Measurements from ENCODE around the gene ARHGAP21.
"Not testable (repeated sequence)": the region's sequence is repeated elsewhere in the genome, so short reads cannot be mapped to it uniquely, and the experiment has no call there.

Gene ARHGAP21

GRCh38 chr10:24737001-24737400, 13.3 kb upstream of the ARHGAP21 start:
- Histone ChIP-seq H3K27me3 (replicated peaks in 2 of 5; ENCODE audit: control insufficient read depth in 4 of 5, insufficient read depth in 5 of 5, low read length in 4 of 5) (no peaks in the 10 kb centered on the region), H3K27ac (ENCODE audit: insufficient read depth in 1 of 2, low read depth in 1 of 2, low read length in 2 of 2, poor library complexity in 1 of 2, severe bottlenecking in 2 of 2) (no peak overlapping the region), H3K9me3 (ENCODE audit: control extremely low read depth in 1 of 5, control insufficient read depth in 4 of 5, insufficient read depth in 2 of 5, low read depth in 1 of 5, low read length in 4 of 5) (peaks cover 0 to 3% (median 0%) of the 10 kb centered on the region in 5 experiments), H3K4me1 (ENCODE audit: control extremely low read depth in 1 of 4, control insufficient read depth in 4 of 4, insufficient read depth in 4 of 4, low read length in 3 of 4) (no peaks in the 10 kb centered on the region), H3K36me3 (ENCODE audit: control insufficient read depth in 4 of 4, insufficient read depth in 4 of 4, low read length in 3 of 4) (no peaks in the 10 kb centered on the region), H3K4me3 (ENCODE audit: control insufficient read depth in 1 of 7, extremely low read depth in 1 of 7, insufficient read depth in 4 of 7, low read depth in 2 of 7, low read length in 6 of 7) (no peak overlapping the region)
- ChIA-PET CTCF (no interaction called here), POLR2A (no interaction called here)
- no peak for DNase-seq

GRCh38 chr10:24731942-24732341, 8.3 kb upstream of the ARHGAP21 start:
- Histone ChIP-seq H3K4me1 (ENCODE audit: control extremely low read depth in 1 of 4, control insufficient read depth in 4 of 4, insufficient read depth in 4 of 4, low read length in 3 of 4) (no peaks in the 10 kb centered on the region), H3K4me3 (ENCODE audit: control insufficient read depth in 1 of 7, extremely low read depth in 1 of 7, insufficient read depth in 4 of 7, low read depth in 2 of 7, low read length in 6 of 7) (no peak overlapping the region), H3K9me3 (ENCODE audit: control extremely low read depth in 1 of 5, control insufficient read depth in 4 of 5, insufficient read depth in 2 of 5, low read depth in 1 of 5, low read length in 4 of 5) (no peaks in the 10 kb centered on the region), H3K36me3 (ENCODE audit: control insufficient read depth in 4 of 4, insufficient read depth in 4 of 4, low read length in 3 of 4) (no peaks in the 10 kb centered on the region), H3K27ac (ENCODE audit: insufficient read depth in 1 of 2, low read depth in 1 of 2, low read length in 2 of 2, poor library complexity in 1 of 2, severe bottlenecking in 2 of 2) (no peak overlapping the region), H3K27me3 (replicated peaks in 2 of 5; ENCODE audit: control insufficient read depth in 4 of 5, insufficient read depth in 5 of 5, low read length in 4 of 5) (no peaks in the 10 kb centered on the region)
- ChIA-PET CTCF (no interaction called here), POLR2A (no interaction called here)
- WGBS (ENCODE audit: insufficient coverage), result no CpG with 5 or more reads among the region's 1 CpG
- DNase-seq, result no peak

- ChIA-PET CTCF (no interaction called here), POLR2A (no interaction called here)
- WGBS (ENCODE audit: insufficient coverage), result no CpG with 5 or more reads among the region's 3 CpGs
- no peak overlapping the region for H3K27ac ChIP-seq (ENCODE audit: insufficient read depth in 1 of 2, low read depth in 1 of 2, low read length in 2 of 2, poor library complexity in 1 of 2, severe bottlenecking in 2 of 2)
- peaks cover 0 to 2% (median 0%) of the 10 kb centered on the region in 5 experiments for H3K27me3 ChIP-seq (replicated peaks in 2 of 5; ENCODE audit: control insufficient read depth in 4 of 5, insufficient read depth in 5 of 5, low read length in 4 of 5)
- DNase-seq, result no peak
- no peaks in the 10 kb centered on the region for H3K9me3 ChIP-seq (ENCODE audit: control extremely low read depth in 1 of 5, control insufficient read depth in 4 of 5, insufficient read depth in 2 of 5, low read depth in 1 of 5, low read length in 4 of 5)
- H3K4me1 ChIP-seq (ENCODE audit: control extremely low read depth in 1 of 4, control insufficient read depth in 4 of 4, insufficient read depth in 4 of 4, low read length in 3 of 4), result no peaks in the 10 kb centered on the region
- no peak overlapping the region for H3K4me3 ChIP-seq (ENCODE audit: control insufficient read depth in 1 of 7, extremely low read depth in 1 of 7, insufficient read depth in 4 of 7, low read depth in 2 of 7, low read length in 6 of 7)
- H3K36me3 ChIP-seq (ENCODE audit: control insufficient read depth in 4 of 4, insufficient read depth in 4 of 4, low read length in 3 of 4), result no peaks in the 10 kb centered on the region
Measured at GRCh38 chr10:24730811-24731210, 7.1 kb upstream of the ARHGAP21 start.

- Histone ChIP-seq H3K27ac (ENCODE audit: insufficient read depth in 1 of 2, low read depth in 1 of 2, low read length in 2 of 2, poor library complexity in 1 of 2, severe bottlenecking in 2 of 2) (no peak overlapping the region), H3K4me3 (ENCODE audit: control insufficient read depth in 1 of 7, extremely low read depth in 1 of 7, insufficient read depth in 4 of 7, low read depth in 2 of 7, low read length in 6 of 7) (no peak overlapping the region), H3K36me3 (ENCODE audit: control insufficient read depth in 4 of 4, insufficient read depth in 4 of 4, low read length in 3 of 4) (no peaks in the 10 kb centered on the region), H3K27me3 (replicated peaks in 2 of 5; ENCODE audit: control insufficient read depth in 4 of 5, insufficient read depth in 5 of 5, low read length in 4 of 5) (peaks cover 0 to 2% (median 0%) of the 10 kb centered on the region in 5 experiments), H3K9me3 (ENCODE audit: control extremely low read depth in 1 of 5, control insufficient read depth in 4 of 5, insufficient read depth in 2 of 5, low read depth in 1 of 5, low read length in 4 of 5) (no peaks in the 10 kb centered on the region), H3K4me1 (ENCODE audit: control extremely low read depth in 1 of 4, control insufficient read depth in 4 of 4, insufficient read depth in 4 of 4, low read length in 3 of 4) (peaks cover 0 to 13% (median 10%) of the 10 kb centered on the region in 4 experiments)
- POLR2A ChIA-PET, result interaction anchor here (0.8 kb wide), 1 partner anchor 18 kb away, joined by 3 read pairs; no protein-coding TSS in a partner anchor
- CTCF ChIA-PET, result interaction anchor here (1.3 kb wide), 1 partner anchor 10 kb away, joined by 4 read pairs; no protein-coding TSS in a partner anchor
- peak in 1 of 3 donors; percentile 10 for DNase-seq
- 79% methylated on average over 6 of the region's 9 CpGs for WGBS (ENCODE audit: insufficient coverage)
Measured at GRCh38 chr10:24727786-24728185, 4.1 kb upstream of the ARHGAP21 start.

GRCh38 chr10:24726626-24727025, 2.9 kb upstream of the ARHGAP21 start:
- H3K4me3 ChIP-seq (ENCODE audit: control insufficient read depth in 1 of 7, extremely low read depth in 1 of 7, insufficient read depth in 4 of 7, low read depth in 2 of 7, low read length in 6 of 7), result no peak overlapping the region

GRCh38 chr10:24726029-24726428, 2.3 kb upstream of the ARHGAP21 start:
- POLR2A ChIA-PET; H3K4me3 ChIP-seq (ENCODE audit: control insufficient read depth in 1 of 7, extremely low read depth in 1 of 7, insufficient read depth in 4 of 7, low read depth in 2 of 7, low read length in 6 of 7); DNase-seq; H3K27me3 ChIP-seq (replicated peaks in 2 of 5; ENCODE audit: control insufficient read depth in 4 of 5, insufficient read depth in 5 of 5, low read length in 4 of 5); H3K36me3 ChIP-seq (ENCODE audit: control insufficient read depth in 4 of 4, insufficient read depth in 4 of 4, low read length in 3 of 4); H3K27ac ChIP-seq (ENCODE audit: insufficient read depth in 1 of 2, low read depth in 1 of 2, low read length in 2 of 2, poor library complexity in 1 of 2, severe bottlenecking in 2 of 2); H3K9me3 ChIP-seq (ENCODE audit: control extremely low read depth in 1 of 5, control insufficient read depth in 4 of 5, insufficient read depth in 2 of 5, low read depth in 1 of 5, low read length in 4 of 5): not testable (repeated sequence)
- peaks cover 3 to 28% (median 23%) of the 10 kb centered on the region in 4 experiments for H3K4me1 ChIP-seq (ENCODE audit: control extremely low read depth in 1 of 4, control insufficient read depth in 4 of 4, insufficient read depth in 4 of 4, low read length in 3 of 4)
- CTCF ChIA-PET, result interaction anchor here (0.6 to 2.8 kb wide), 6 partner anchors 19 to 263 kb away, joined by 3 to 9 read pairs (median 3); partner anchors contain the start of gene PRTFDC1
- 95% methylated on average over 5 of the region's 5 CpGs for WGBS (ENCODE audit: insufficient coverage)

More at GRCh38 chr10:24726626-24727025, 2.9 kb upstream of the ARHGAP21 start:
- no peaks in the 10 kb centered on the region for H3K9me3 ChIP-seq (ENCODE audit: control extremely low read depth in 1 of 5, control insufficient read depth in 4 of 5, insufficient read depth in 2 of 5, low read depth in 1 of 5, low read length in 4 of 5)
- peaks cover 0 to 2% (median 0%) of the 10 kb centered on the region in 5 experiments for H3K27me3 ChIP-seq (replicated peaks in 2 of 5; ENCODE audit: control insufficient read depth in 4 of 5, insufficient read depth in 5 of 5, low read length in 4 of 5)
- no peaks in the 10 kb centered on the region for H3K36me3 ChIP-seq (ENCODE audit: control insufficient read depth in 4 of 4, insufficient read depth in 4 of 4, low read length in 3 of 4)
- no peak for DNase-seq
- peaks cover 3 to 22% (median 17%) of the 10 kb centered on the region in 4 experiments for H3K4me1 ChIP-seq (ENCODE audit: control extremely low read depth in 1 of 4, control insufficient read depth in 4 of 4, insufficient read depth in 4 of 4, low read length in 3 of 4)
- CTCF ChIA-PET, result interaction anchor here (0.6 to 2.8 kb wide), 7 partner anchors 19 to 349 kb away, joined by 3 to 9 read pairs (median 3); partner anchors contain the start of gene PRTFDC1
- no peak overlapping the region for H3K27ac ChIP-seq (ENCODE audit: insufficient read depth in 1 of 2, low read depth in 1 of 2, low read length in 2 of 2, poor library complexity in 1 of 2, severe bottlenecking in 2 of 2)
- POLR2A ChIA-PET, result no interaction called here
- WGBS (ENCODE audit: insufficient coverage), result 86% methylated on average over 4 of the region's 5 CpGs

- Histone ChIP-seq H3K27me3 (replicated peaks in 2 of 5; ENCODE audit: control insufficient read depth in 4 of 5, insufficient read depth in 5 of 5, low read length in 4 of 5) (peaks cover 0 to 2% (median 0%) of the 10 kb centered on the region in 5 experiments), H3K9me3 (ENCODE audit: control extremely low read depth in 1 of 5, control insufficient read depth in 4 of 5, insufficient read depth in 2 of 5, low read depth in 1 of 5, low read length in 4 of 5) (no peaks in the 10 kb centered on the region), H3K27ac (ENCODE audit: insufficient read depth in 1 of 2, low read depth in 1 of 2, low read length in 2 of 2, poor library complexity in 1 of 2, severe bottlenecking in 2 of 2) (peak overlapping the region; percentile 46 to 81), H3K4me3 (ENCODE audit: control insufficient read depth in 1 of 7, extremely low read depth in 1 of 7, insufficient read depth in 4 of 7, low read depth in 2 of 7, low read length in 6 of 7) (peak overlapping the region; percentile 59 to 95 (median 81)), H3K4me1 (ENCODE audit: control extremely low read depth in 1 of 4, control insufficient read depth in 4 of 4, insufficient read depth in 4 of 4, low read length in 3 of 4) (peaks cover 3 to 42% (median 33%) of the 10 kb centered on the region in 4 experiments), H3K36me3 (ENCODE audit: control insufficient read depth in 4 of 4, insufficient read depth in 4 of 4, low read length in 3 of 4) (peaks cover 0 to 5% (median 0%) of the 10 kb centered on the region in 4 experiments)
- ChIA-PET POLR2A (interaction anchor here (1.1 kb wide), 1 partner anchor 196 kb away, joined by 3 read pairs; no protein-coding TSS in a partner anchor), CTCF (interaction anchor here (1.8 to 2.8 kb wide), 3 partner anchors 18 to 265 kb away, joined by 5 to 9 read pairs (median 5); partner anchors contain the start of gene PRTFDC1)
- DNase-seq, result peak; percentile 97
- WGBS (ENCODE audit: insufficient coverage), result under 1% methylated on average over 27 of the region's 52 CpGs
Measured at GRCh38 chr10:24724381-24725228, 918 bp upstream of the ARHGAP21 start.
